H1 (cell line): ENCODE results near the gene JDP2. TPM values are rescaled to one million over a fixed set of nuclear protein-coding genes. Genes with fewer than 3 reads are reported as not detected.

Experiments used
- CHD7 ChIP-seq: fragments of 300-600 bp; sonication (generic); IDR thresholded peaks from 2 replicates; pipeline ENCODE4 v1.7.1; 2012; ENCODE audit warnings: low read length, moderate library complexity, mild to moderate bottlenecking, inconsistent platforms; ENCODE audit not compliant: insufficient replicate concordance
- E2F6 ChIP-seq: IDR thresholded peaks from 2 replicates; pipeline ENCODE4 v1.6.1; 2012; ENCODE audit warnings: inconsistent platforms
- KDM1A ChIP-seq: fragments of 200-600, 300-600 bp; sonication (generic); IDR thresholded peaks from 2 replicates; pipeline ENCODE4 v1.7.1; 2016; ENCODE audit warnings: mild to moderate bottlenecking, low read length, borderline replicate concordance
- SP4 ChIP-seq: IDR thresholded peaks from 2 replicates; pipeline ENCODE4 v1.6.1; 2012; ENCODE audit warnings: low read length, inconsistent platforms
- SUZ12 ChIP-seq: fragments of 200-600 bp; sonication (generic); IDR thresholded peaks from 2 replicates; pipeline ENCODE4 v1.6.1; 2012; ENCODE audit warnings: mild to moderate bottlenecking, inconsistent platforms, low read length, moderate library complexity, mixed read lengths
- polyA plus RNA-seq, 7 experiments: library from polyadenylated mRNA; depleted of rRNA in 3 of 7; stranded (reverse) in 5 of 7; unstranded in 2 of 7; fragments of >200 nt in 5 of 7; fragments of 200-250 nt in 2 of 7; gene quantifications; 1 replicate in 5 of 7; 2 replicates in 1 of 7; 4 replicates in 1 of 7; pipeline versions ENCODE4 v1.2.1 to v1.2.3, GENCODE V29; 2011 to 2013; ENCODE audit warnings: missing spikeins in 2 of 7, mixed read lengths in 2 of 7
- total RNA-seq: library from RNA; stranded (reverse); fragmentation: NEBNext Ultra II Directional; extraction: Animal tissue kit (Norgen Biotek cat#: 25700); gene quantifications from 2 replicates; pipeline ENCODE4 v1.2.1, GENCODE V29; 2021

Gene JDP2
- total and polyA plus RNA-seq, 2 of the 8 experiments (the other 6 are each of a cell fraction or from before 2014, with no cell fraction given), result 8.9 to 27.2 TPM

- no peak for TF ChIP-seq CHD7
- no peak for TF ChIP-seq SP4
- no peak for TF ChIP-seq SUZ12
- TF ChIP-seq KDM1A, result no peak
- TF ChIP-seq E2F6, result no peak
Observed at GRCh38 chr14:75413013-75413412, 14.8 kb upstream of the JDP2 start (continued).
